GM12878 (cell line): Measurements from ENCODE around the gene BMF. TPM values are rescaled to one million over a fixed set of nuclear protein-coding genes. Genes with fewer than 3 reads are reported as not detected.

ENCODE experiments used
- ATF7 ChIP-seq: fragments of 450-650 bp; IDR thresholded peaks from 2 replicates; pipeline ENCODE4 v1.6.1; 2016; ENCODE audit warnings: low read depth, mild to moderate bottlenecking
- EED ChIP-seq: sonication (generic); IDR thresholded peaks from 2 replicates; pipeline ENCODE4 v1.6.1; 2016; ENCODE audit warnings: antibody characterized with exemption, low read depth
- EGR1 ChIP-seq, 2 experiments: IDR thresholded peaks; 1 replicate in 1 of 2; 2 replicates in 1 of 2; pipeline ENCODE4 v1.6.1; 2011 to 2012; ENCODE audit warnings: low read depth in 2 of 2, low read length in 2 of 2, borderline replicate concordance in 1 of 2, mild to moderate bottlenecking in 1 of 2, moderate library complexity in 1 of 2
- ETV6 ChIP-seq, 2 experiments: fragments of 450-650 bp in 1 of 2; IDR thresholded peaks in 1 of 2; conservative IDR thresholded peaks in 1 of 2; 2 replicates each; pipeline ENCODE4 v1.6.1; 2014; ENCODE audit warnings: antibody characterized with exemption in 1 of 2, borderline replicate concordance in 1 of 2, low read depth in 1 of 2, mild to moderate bottlenecking in 1 of 2, moderate library complexity in 1 of 2
- HDAC2 ChIP-seq: fragments of 200-600 bp; sonication (generic); IDR thresholded peaks from 2 replicates; pipeline ENCODE4 v1.6.1; 2017
- HDAC6 ChIP-seq: fragments of 200-600 bp; sonication (generic); IDR thresholded peaks from one replicate; pipeline ENCODE4 v1.8.0; 2017; ENCODE audit warnings: antibody characterized with exemption; ENCODE audit not compliant: unreplicated experiment
- JUND ChIP-seq: IDR thresholded peaks from 2 replicates; pipeline ENCODE4 v1.6.1; 2012; ENCODE audit warnings: low read depth, mild to moderate bottlenecking, low read length, improper control_type of control experiment, moderate library complexity
- MYC ChIP-seq: IDR thresholded peaks from 2 replicates; pipeline ENCODE4 v1.6.1; 2011; ENCODE audit warnings: mild to moderate bottlenecking, low read length, moderate library complexity, inconsistent platforms; ENCODE audit not compliant: insufficient read depth, insufficient replicate concordance, insufficient read length, severe bottlenecking
- NRF1 ChIP-seq: conservative IDR thresholded peaks from 2 replicates; pipeline ENCODE4 v1.6.1; 2011; ENCODE audit warnings: mild to moderate bottlenecking, low read depth, low read length, improper control_type of control experiment
- PAX5 ChIP-seq: IDR thresholded peaks from 2 replicates; pipeline ENCODE4 v1.6.1; 2011; ENCODE audit warnings: low read depth, low read length, borderline replicate concordance
- PAX8 ChIP-seq: fragments of 450-650 bp; IDR thresholded peaks from 2 replicates; pipeline ENCODE4 v1.6.1; 2017; ENCODE audit warnings: mild to moderate bottlenecking, moderate library complexity
- POLR2AphosphoS5 ChIP-seq: IDR thresholded peaks from 2 replicates; pipeline ENCODE4 v1.6.1; 2011; ENCODE audit warnings: mild to moderate bottlenecking, low read length, inconsistent platforms
- RCOR1 ChIP-seq: conservative IDR thresholded peaks from 2 replicates; pipeline ENCODE4 v1.6.1; 2012; ENCODE audit warnings: low read depth, low read length, improper control_type of control experiment
- RELA ChIP-seq: fragments of 450-650 bp; IDR thresholded peaks from 2 replicates; pipeline ENCODE4 v1.8.0; 2014; ENCODE audit warnings: borderline replicate concordance; ENCODE audit not compliant: partially characterized antibody
- RELB ChIP-seq: fragments of 450-650 bp; IDR thresholded peaks from 2 replicates; pipeline ENCODE4 v1.6.1; 2017; ENCODE audit warnings: low read depth, mild to moderate bottlenecking, moderate library complexity
- SIX5 ChIP-seq: IDR thresholded peaks from 2 replicates; pipeline ENCODE4 v1.6.1; 2011; ENCODE audit warnings: mild to moderate bottlenecking, low read depth, low read length, moderate library complexity; ENCODE audit not compliant: severe bottlenecking
- SMC3 ChIP-seq: IDR thresholded peaks from 2 replicates; pipeline ENCODE4 v1.6.1; 2011; ENCODE audit warnings: low read length, improper control_type of control experiment, borderline replicate concordance
- STAT1 ChIP-seq: fragments of 450-650 bp; conservative IDR thresholded peaks from 2 replicates; pipeline ENCODE4 v1.6.1; 2014; ENCODE audit warnings: antibody characterized with exemption, mild to moderate bottlenecking
- TAF1 ChIP-seq: IDR thresholded peaks from 2 replicates; pipeline ENCODE4 v1.6.1; 2011; ENCODE audit warnings: mild to moderate bottlenecking, low read depth, low read length, borderline replicate concordance
- TARDBP ChIP-seq: IDR thresholded peaks from 2 replicates; pipeline ENCODE4 v1.6.1; 2016; ENCODE audit warnings: borderline replicate concordance
- TBL1XR1 ChIP-seq: IDR thresholded peaks from 2 replicates; pipeline ENCODE4 v1.6.1; 2012; ENCODE audit warnings: low read depth, low read length, improper control_type of control experiment
- TCF3 ChIP-seq: IDR thresholded peaks from 2 replicates; pipeline ENCODE4 v1.6.1; 2012; ENCODE audit warnings: low read depth, mild to moderate bottlenecking, low read length, borderline replicate concordance; ENCODE audit not compliant: insufficient read depth
- TCF7 ChIP-seq: IDR thresholded peaks from 2 replicates; pipeline ENCODE4 v1.6.1; 2014; ENCODE audit warnings: antibody characterized with exemption, borderline replicate concordance
- YY1 ChIP-seq: IDR thresholded peaks from 2 replicates; pipeline ENCODE4 v1.6.1; 2011; ENCODE audit warnings: low read depth, mild to moderate bottlenecking, low read length
- ZBTB33 ChIP-seq: fragments of 450-650 bp; IDR thresholded peaks from 2 replicates; pipeline ENCODE4 v1.6.1; 2017; ENCODE audit warnings: mild to moderate bottlenecking
- ZNF622 ChIP-seq: fragments of 450-650 bp; IDR thresholded peaks from 2 replicates; pipeline ENCODE4 v1.6.1; 2017; ENCODE audit warnings: mild to moderate bottlenecking, inconsistent platforms
- polyA plus RNA-seq, 11 experiments: library from polyadenylated mRNA; depleted of rRNA in 4 of 11; unstranded in 6 of 11; stranded (reverse) in 5 of 11; fragments of >200 nt; fragmentation: Nextera tagmentation in 4 of 11; fragmentation: Illumina TruSeq in 1 of 11; extraction: Ambion mirVana in 4 of 11; extraction: Trizol in 1 of 11; gene quantifications; 1 replicate in 1 of 11; 2 replicates in 10 of 11; pipeline versions ENCODE4 v1.2.1 to v1.2.3, GENCODE V29; 2011 to 2016; ENCODE audit warnings: inconsistent platforms in 2 of 11, missing spikeins in 2 of 11, low read depth in 1 of 11
- total RNA-seq, 4 experiments: library from RNA; depleted of rRNA in 3 of 4; stranded (reverse); fragments of >200 nt in 3 of 4; fragmentation: Illumina TruSeq in 1 of 4; extraction: Trizol in 1 of 4; gene quantifications; 2 replicates each; pipeline versions ENCODE4 v1.2.1 to v1.2.3, GENCODE V29; 2013 to 2021
- TF ChIP-seq, protein P1 (sequence below): IDR thresholded peaks from 2 replicates; pipeline ENCODE4 v1.6.1; 2011; ENCODE audit warnings: low read depth, low read length, improper control_type of control experiment, borderline replicate concordance

BMF gene
- total and polyA plus RNA-seq, 10 of the 15 experiments (the other 5 are each of a cell fraction or from before 2014, with no cell fraction given) = 0.82 to 34.9 (median 16.9) TPM

DNA sequence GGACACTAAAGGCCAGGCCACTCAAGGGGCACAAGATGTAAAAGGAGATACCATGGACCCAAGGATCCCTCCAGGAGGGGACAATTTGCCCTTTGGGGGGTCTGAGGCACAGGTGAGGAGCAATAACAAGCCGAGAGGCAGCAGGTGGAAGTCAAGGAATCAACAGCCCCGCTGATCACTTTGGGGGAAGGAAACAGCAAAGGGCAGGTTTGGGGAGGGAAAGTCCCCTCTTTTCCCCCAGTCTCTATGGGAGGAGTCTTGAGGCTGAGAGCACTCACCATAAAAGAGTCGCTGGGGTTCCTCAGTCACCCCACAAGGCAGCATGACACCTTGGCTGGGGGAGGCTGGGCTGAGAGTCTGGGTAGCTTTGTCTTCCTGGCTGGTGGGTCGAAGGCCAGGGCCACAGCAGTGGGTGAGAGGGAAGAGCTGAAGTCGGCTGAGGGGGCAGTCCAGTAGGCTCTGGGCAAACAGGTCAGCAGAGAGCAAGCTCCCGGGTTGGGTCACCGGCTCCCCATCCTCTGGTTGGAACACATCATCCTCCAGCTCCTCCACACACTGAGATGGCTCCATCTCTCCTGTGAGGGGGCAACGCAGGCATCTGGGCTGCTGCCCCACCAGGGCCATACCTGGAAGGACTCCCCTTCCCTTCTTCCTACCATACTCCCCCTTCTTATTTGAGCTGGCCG lies 3.0 kb downstream of the BMF start (continued):
- TF ChIP-seq RELB = peak; percentile 8; the same call in 1 of the 2 replicates
- TF ChIP-seq JUND = no peak
- TF ChIP-seq TARDBP = 0 out of 2 replicates have a peak, but pooled peaks have one; percentile 6
- TF ChIP-seq ZNF622 = no peak
- no peak for TF ChIP-seq HDAC6
- TF ChIP-seq EGR1 (IDR thresholded peaks at IDR 0.05; ENCODE audit: borderline replicate concordance in 1 of 2, low read depth in 2 of 2, low read length in 2 of 2) = 0 out of 3 replicates have a peak, but pooled peaks of 1 of the 2 experiments have one; percentile 2
- no peak for TF ChIP-seq HDAC2
- no peak for TF ChIP-seq TCF3
- no peak for TF ChIP-seq EED
- no peak for TF ChIP-seq ATF7
- no peak for TF ChIP-seq YY1
- peak; percentile 83 for TF ChIP-seq RCOR1
- TF ChIP-seq TAF1 = peak; percentile 33; the same call in 1 of the 2 replicates
- TF ChIP-seq PAX5 = no peak
- TF ChIP-seq POLR2AphosphoS5 = peak; percentile 78
- no peak for TF ChIP-seq MYC
- no peak for TF ChIP-seq TCF7
- TF ChIP-seq ETV6 (conservative IDR thresholded peaks at IDR 0.05 in 1 of 2, IDR thresholded peaks at IDR 0.05 in 1 of 2; ENCODE audit: borderline replicate concordance in 1 of 2, low read depth in 1 of 2) = peak in 1 of 2 experiments; percentile 41; a peak in 1 of 4 replicates
- TF ChIP-seq SMC3 = peak; percentile 2; the same call in 1 of the 2 replicates
- no peak for TF ChIP-seq ZBTB33
- no peak; the same call in 1 of the 2 replicates for TF ChIP-seq TBL1XR1
- no peak for TF ChIP-seq SIX5
- TF ChIP-seq RELA = peak; percentile 53
- TF ChIP-seq, protein P1, sequence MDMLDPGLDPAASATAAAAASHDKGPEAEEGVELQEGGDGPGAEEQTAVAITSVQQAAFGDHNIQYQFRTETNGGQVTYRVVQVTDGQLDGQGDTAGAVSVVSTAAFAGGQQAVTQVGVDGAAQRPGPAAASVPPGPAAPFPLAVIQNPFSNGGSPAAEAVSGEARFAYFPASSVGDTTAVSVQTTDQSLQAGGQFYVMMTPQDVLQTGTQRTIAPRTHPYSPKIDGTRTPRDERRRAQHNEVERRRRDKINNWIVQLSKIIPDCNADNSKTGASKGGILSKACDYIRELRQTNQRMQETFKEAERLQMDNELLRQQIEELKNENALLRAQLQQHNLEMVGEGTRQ = no peak
- TF ChIP-seq NRF1 = no peak
- TF ChIP-seq STAT1 = no peak
- no peak for TF ChIP-seq PAX8
